HG02981 (cell line): ENCODE data around the gene SERPINI1.
A peak's percentile ranks its signal among the peaks of the same experiment; 100 is the strongest.

Experiments used
- ATAC-seq: cut with Tn5 transposase; IDR thresholded peaks from one replicate; pipeline ENCODE4 v1.9.1; 2021; ENCODE audit warnings: mild to moderate bottlenecking, moderate library complexity; ENCODE audit not compliant: unreplicated experiment

Gene SERPINI1

GRCh38 chr3:167843481-167843880 lies 108.0 kb downstream of the SERPINI1 start:
- ATAC-seq = peak; percentile 18

- ATAC-seq = peak; percentile 75
These were observed 108.4 kb downstream of the SERPINI1 start for GRCh38 chr3:167843886-167844285.

- ATAC-seq = no peak
These were observed 109.0 kb downstream of the SERPINI1 start for GRCh38 chr3:167844528-167844927.

- no peak for ATAC-seq
These were observed 115.7 kb downstream of the SERPINI1 start for GRCh38 chr3:167851171-167851570.

GRCh38 chr3:167851749-167852148 lies 116.2 kb downstream of the SERPINI1 start:
- no peak for ATAC-seq

GRCh38 chr3:167852216-167852615 lies 116.7 kb downstream of the SERPINI1 start:
- ATAC-seq = no peak

GRCh38 chr3:167854063-167854462 lies 118.5 kb downstream of the SERPINI1 start:
- ATAC-seq = no peak

GRCh38 chr3:167854846-167855245 lies 119.3 kb downstream of the SERPINI1 start:
- no peak for ATAC-seq

GRCh38 chr3:167855306-167855705 lies 119.8 kb downstream of the SERPINI1 start:
- no peak for ATAC-seq

GRCh38 chr3:167858865-167859264 lies 123.3 kb downstream of the SERPINI1 start:
- ATAC-seq = no peak

GRCh38 chr3:167859610-167860009 lies 124.1 kb downstream of the SERPINI1 start:
- no peak for ATAC-seq

GRCh38 chr3:167861649-167862048 lies 126.1 kb downstream of the SERPINI1 start:
- ATAC-seq = no peak

GRCh38 chr3:167862104-167862730 lies 126.7 kb downstream of the SERPINI1 start:
- no peak for ATAC-seq

GRCh38 chr3:167863811-167864551 lies 128.5 kb downstream of the SERPINI1 start:
- ATAC-seq = no peak

- no peak for ATAC-seq
These were observed 129.0 kb downstream of the SERPINI1 start for GRCh38 chr3:167864552-167864874.

GRCh38 chr3:167866331-167866730 lies 130.8 kb downstream of the SERPINI1 start:
- ATAC-seq = no peak

GRCh38 chr3:167867981-167868380 lies 132.5 kb downstream of the SERPINI1 start:
- no peak for ATAC-seq

GRCh38 chr3:167870181-167870580 lies 134.7 kb downstream of the SERPINI1 start:
- no peak for ATAC-seq

GRCh38 chr3:167870759-167871158 lies 135.2 kb downstream of the SERPINI1 start:
- no peak for ATAC-seq

- no peak for ATAC-seq
These were observed 136.5 kb downstream of the SERPINI1 start for GRCh38 chr3:167872032-167872431.

GRCh38 chr3:167872941-167873340 lies 137.4 kb downstream of the SERPINI1 start:
- ATAC-seq = no peak

- ATAC-seq = no peak
These were observed 139.3 kb downstream of the SERPINI1 start for GRCh38 chr3:167874671-167875372.
